SK-N-MC (cell line): ENCODE data around the gene ARHGEF6.
"Not testable (repeated sequence)": the region's sequence is repeated elsewhere in the genome, so short reads cannot be mapped to it uniquely, and the experiment has no call there.

Experiments used
- DNase-seq: peaks from one replicate; pipeline ENCODE4 v3.0.0-alpha.2; 2011; ENCODE audit warnings: low read depth, low spot score
- H3K27ac ChIP-seq: fragments of 200-600 bp; sonication (generic); 2 replicates; pipeline ENCODE4 v1.5.1; 2016; ENCODE audit warnings: mixed run types
- H3K36me3 ChIP-seq: fragments of 200-600 bp; sonication (generic); 2 replicates; pipeline ENCODE4 v1.6.1; 2017; ENCODE audit warnings: antibody characterized with exemption, low read length, mixed read lengths; ENCODE audit not compliant: insufficient read depth
- H3K4me3 ChIP-seq: fragments of 200-600 bp; sonication (generic); 2 replicates; pipeline ENCODE4 v1.5.1; 2016
- H3K9ac ChIP-seq: fragments of 200-600 bp; sonication (generic); 2 replicates; pipeline ENCODE4 v1.8.0; 2017; ENCODE audit warnings: mixed run types, mixed read lengths; ENCODE audit not compliant: insufficient read length
- H3K9me3 ChIP-seq: fragments of 200-600 bp; sonication (generic); 2 replicates; pipeline ENCODE4 v1.6.1; 2017; ENCODE audit warnings: low read depth, mild to moderate bottlenecking, antibody characterized with exemption, low read length, moderate library complexity, mixed read lengths
- EZH2 ChIP-seq: fragments of 200-600 bp; sonication (generic); IDR thresholded peaks from one replicate; pipeline ENCODE4 v1.6.1; 2017; ENCODE audit warnings: antibody characterized with exemption
- FOXP2 ChIP-seq: optimal IDR thresholded peaks from 2 replicates; pipeline ENCODE3; 2011; ENCODE audit warnings: mild to moderate bottlenecking, moderate library complexity; ENCODE audit not compliant: insufficient read depth; ENCODE audit errors: extremely low read length, control extremely low read depth
- POLR2AphosphoS5 ChIP-seq: IDR thresholded peaks from 2 replicates; pipeline ENCODE4 v1.6.1; 2012; ENCODE audit warnings: mild to moderate bottlenecking, low read depth, low read length, borderline replicate concordance

ARHGEF6 gene

DNA sequence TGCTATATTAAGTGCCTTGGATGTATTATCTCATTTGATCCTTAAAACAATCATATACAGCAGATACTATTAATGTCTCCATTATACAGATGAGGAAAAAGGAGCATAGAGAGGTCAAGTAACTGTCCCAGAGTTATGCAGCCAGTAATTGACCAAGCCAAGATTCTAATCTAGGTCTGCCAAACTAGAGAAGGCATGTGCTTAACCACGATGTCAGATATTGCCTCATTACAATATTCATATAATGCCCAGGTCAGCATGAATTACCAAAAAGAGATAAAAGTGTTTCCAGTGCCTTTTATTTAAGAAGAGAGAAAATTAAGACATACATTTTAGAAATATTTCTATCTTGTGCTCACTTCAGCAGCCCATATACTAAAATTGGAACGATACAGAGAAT is 7.1 kb downstream of the ARHGEF6 start:
- H3K36me3 ChIP-seq: no peaks in the 10 kb centered on the region
- DNase-seq: no peak
- H3K9ac ChIP-seq: no peak overlapping the region
- H3K9me3 ChIP-seq: no peaks in the 10 kb centered on the region
- H3K4me3 ChIP-seq: no peak overlapping the region
- TF ChIP-seq FOXP2 (no peak), EZH2 (no peak), POLR2AphosphoS5 (no peak)
- H3K27ac ChIP-seq: no peak overlapping the region

GRCh38 chrX:136771869-136772268 is 8.9 kb downstream of the ARHGEF6 start:
- not testable (repeated sequence) for DNase-seq, H3K9me3 ChIP-seq, H3K36me3 ChIP-seq, H3K9ac ChIP-seq, H3K4me3 ChIP-seq, H3K27ac ChIP-seq

- Histone ChIP-seq H3K9me3 (no peaks in the 10 kb centered on the region), H3K4me3 (peak overlapping the region; percentile 80), H3K36me3 (peaks cover 5% of the 10 kb centered on the region), H3K27ac (peak overlapping the region; percentile 91), H3K9ac (peak overlapping the region; percentile 75)
- peak; percentile 44 for DNase-seq
- TF ChIP-seq POLR2AphosphoS5 (peak; percentile 53), EZH2 (no peak)
Measured at GRCh38 chrX:136768469-136769084, 12.2 kb downstream of the ARHGEF6 start.

GRCh38 chrX:136767104-136767941 is 13.4 kb downstream of the ARHGEF6 start:
- Histone ChIP-seq H3K27ac (peak overlapping the region; percentile 91; the same call in 1 of the 2 replicates), H3K4me3 (peak overlapping the region; percentile 80), H3K9me3 (no peaks in the 10 kb centered on the region), H3K9ac (peak overlapping the region; percentile 75), H3K36me3 (peaks cover 5% of the 10 kb centered on the region)
- no peak for TF ChIP-seq EZH2
- no peak for TF ChIP-seq FOXP2
- no peak for TF ChIP-seq POLR2AphosphoS5
- no peak for DNase-seq

GRCh38 chrX:136766785-136767103 is 14.0 kb downstream of the ARHGEF6 start:
- Histone ChIP-seq H3K4me3 (peak overlapping the region; percentile 80), H3K9ac (peak overlapping the region; percentile 75), H3K36me3 (peaks cover 5% of the 10 kb centered on the region), H3K27ac (no peak overlapping the region), H3K9me3 (no peaks in the 10 kb centered on the region)
- DNase-seq: no peak
- TF ChIP-seq EZH2: no peak
- TF ChIP-seq POLR2AphosphoS5: no peak
- no peak for TF ChIP-seq FOXP2

DNA sequence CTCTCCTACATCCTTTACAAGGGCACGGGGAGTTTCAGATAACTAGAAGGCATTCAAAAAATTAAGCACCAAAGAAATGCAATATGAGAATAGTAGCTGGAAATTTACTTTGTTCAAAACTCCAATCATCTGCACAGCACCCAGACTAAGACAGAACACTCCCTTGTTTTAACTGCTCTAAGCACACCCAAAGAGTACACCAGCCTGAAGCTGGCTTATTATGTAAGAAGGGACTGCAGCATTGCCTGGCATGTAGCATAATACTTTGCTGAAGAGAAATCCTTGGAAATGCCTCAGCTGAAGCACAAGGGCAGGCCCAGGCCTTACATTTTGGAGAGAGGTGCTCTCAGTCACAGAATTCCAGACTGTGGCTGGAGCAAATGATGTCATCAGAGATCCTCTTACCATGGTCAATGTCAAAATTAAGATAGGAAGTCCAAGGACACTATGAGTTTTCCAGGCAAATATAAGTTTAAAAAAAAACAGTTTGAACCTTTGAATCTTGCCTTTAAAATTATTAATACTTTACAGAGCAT is 14.8 kb downstream of the ARHGEF6 start:
- Histone ChIP-seq H3K9ac (peak overlapping the region; percentile 32), H3K9me3 (no peaks in the 10 kb centered on the region), H3K27ac (peak overlapping the region; percentile 47; the same call in 1 of the 2 replicates), H3K4me3 (peak overlapping the region; percentile 80), H3K36me3 (peaks cover 5% of the 10 kb centered on the region)
- no peak for DNase-seq
- no peak for TF ChIP-seq EZH2
- no peak for TF ChIP-seq POLR2AphosphoS5
- TF ChIP-seq FOXP2: no peak

- H3K9ac ChIP-seq: no peak overlapping the region
- TF ChIP-seq FOXP2 (no peak), EZH2 (no peak), POLR2AphosphoS5 (no peak)
- peaks cover 5% of the 10 kb centered on the region for H3K36me3 ChIP-seq
- no peak overlapping the region for H3K4me3 ChIP-seq
- H3K27ac ChIP-seq: no peak overlapping the region
- DNase-seq: no peak
- no peaks in the 10 kb centered on the region for H3K9me3 ChIP-seq
Measured at GRCh38 chrX:136764206-136764605, 16.5 kb downstream of the ARHGEF6 start.

DNA sequence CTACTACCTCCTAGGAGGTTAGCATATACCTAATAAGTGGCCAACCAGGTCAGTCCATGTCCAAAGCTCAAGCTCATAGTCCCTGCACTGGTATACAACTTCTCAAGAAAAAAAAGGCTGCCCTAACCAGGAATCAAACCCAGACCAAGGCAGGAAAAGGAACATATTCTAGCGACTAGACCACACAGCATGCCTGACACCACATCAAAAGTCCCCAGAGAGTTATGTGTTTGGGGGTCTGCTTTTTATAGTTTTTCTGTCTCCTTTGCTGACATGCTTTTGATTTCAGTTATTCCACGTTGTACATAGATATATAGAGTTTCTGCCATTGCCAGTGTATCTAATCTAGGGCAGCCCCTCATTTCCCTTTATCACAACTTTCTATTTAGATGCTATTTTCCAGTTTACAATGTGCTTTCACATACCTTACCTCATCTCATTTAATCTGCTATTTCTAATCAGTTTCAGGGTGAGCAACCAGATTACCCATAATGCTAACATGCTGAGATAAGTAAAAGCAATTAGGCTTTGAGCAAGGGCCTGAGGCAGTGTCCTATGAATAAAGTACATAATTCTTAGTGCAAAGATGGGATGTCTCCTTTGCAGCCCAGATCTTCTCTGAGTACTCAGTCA is 17.8 kb downstream of the ARHGEF6 start:
- no peak overlapping the region for H3K27ac ChIP-seq

More for the DNA sequence above, 17.8 kb downstream of the ARHGEF6 start:
- H3K9me3 ChIP-seq: no peaks in the 10 kb centered on the region
- TF ChIP-seq FOXP2 (no peak), EZH2 (no peak), POLR2AphosphoS5 (no peak)
- H3K36me3 ChIP-seq: peaks cover 5% of the 10 kb centered on the region
- no peak overlapping the region for H3K4me3 ChIP-seq
- no peak overlapping the region for H3K9ac ChIP-seq
- DNase-seq: no peak
